K562 (cell line): ENCODE measurements around the gene ST7. TPM values are rescaled to one million over a fixed set of nuclear protein-coding genes. Genes with fewer than 3 reads are reported as not detected.

Experiments
- ATAC-seq: fragments of 200-7000 bp; cut with Tn5 transposase; 3 replicates; pipeline ENCODE4 v1.9.1; 2020; ENCODE audit warnings: moderate library complexity
- BruUV-seq: library from RNA; stranded (reverse); fragments of 400-500 nt; replicated peaks from 2 replicates; lab custom pipeline; 2021; lab: Mats Ljungman, UMichigan
- CTCF ChIA-PET: fragments of 300-600 bp; formaldehyde crosslinking; extraction: SDS; loops from one replicate; lab custom pipeline; 2021; ENCODE audit warnings: low intra/inter-chr PET ratio; lab: Yijun Ruan, JAX
- POLR2A ChIA-PET: fragments of 300-600, 350-650 bp; sonication (Branson Sonifier 250); formaldehyde crosslinking; extraction: SDS; loops from one replicate; lab custom pipeline; 2021; ENCODE audit warnings: antibody characterized with exemption, inconsistent platforms; lab: Yijun Ruan, JAX
- DNase-seq, 4 experiments: peaks; one replicate each; pipeline versions ENCODE4 v3.0.0 to v3.0.0-alpha.2; 2011 to 2018; ENCODE audit warnings: low spot score in 3 of 4, mixed read lengths in 3 of 4; ENCODE audit errors: extremely low read depth in 1 of 4
- FAIRE-seq: peaks from 2 replicates; lab custom pipeline; 2011; peaks lifted over from hg19 to GRCh38; lab: Jason Lieb, UNC
- H2AFZ ChIP-seq: 2 replicates; pipeline ENCODE4 v1.6.0; 2011; ENCODE audit warnings: low read depth, low read length, control low read depth, inconsistent platforms
- H3K27ac ChIP-seq: fragments of 200-600 bp; 3 replicates; pipeline ENCODE4 v1.8.0; 2011; ENCODE audit warnings: low read depth, mild to moderate bottlenecking, control low read depth, inconsistent platforms, low read length, moderate library complexity, mixed read lengths; ENCODE audit errors: extremely low read depth
- H3K27me3 ChIP-seq, 2 experiments: fragments of 300-600 bp in 1 of 2; 2 replicates in 1 of 2; 3 replicates in 1 of 2; pipeline versions ENCODE4 v1.6.0 to v1.8.0; 2011; ENCODE audit warnings: inconsistent platforms in 2 of 2, low read length in 2 of 2, mild to moderate bottlenecking in 1 of 2, mixed read lengths in 1 of 2, moderate library complexity in 1 of 2; ENCODE audit not compliant: control insufficient read depth in 2 of 2, insufficient read depth in 2 of 2
- H3K36me3 ChIP-seq: fragments of 300-600 bp; 3 replicates; pipeline ENCODE4 v1.8.0; 2011; ENCODE audit warnings: mild to moderate bottlenecking, low read length, inconsistent platforms; ENCODE audit not compliant: control insufficient read depth, insufficient read depth
- H3K4me1 ChIP-seq, 2 experiments: fragments of 200-600 bp in 1 of 2; replicated peaks in 1 of 2; 2 replicates in 1 of 2; 3 replicates in 1 of 2; pipeline versions ENCODE4 v1.5.1 to v1.8.0; 2011; ENCODE audit warnings: inconsistent platforms in 2 of 2, low read length in 2 of 2, mild to moderate bottlenecking in 1 of 2, mixed read lengths in 1 of 2, moderate library complexity in 1 of 2; ENCODE audit not compliant: control insufficient read depth in 2 of 2, insufficient read depth in 2 of 2
- H3K4me2 ChIP-seq: 2 replicates; pipeline ENCODE4 v1.6.1; 2011; ENCODE audit warnings: low read length, control low read depth, inconsistent platforms, mixed read lengths; ENCODE audit not compliant: insufficient read depth
- H3K4me3 ChIP-seq: fragments of 200-600 bp; sonication (generic), shearing (Covaris generic); 2 replicates; pipeline ENCODE4 v1.5.1; 2016; ENCODE audit warnings: control low read depth, inconsistent platforms
- H3K79me2 ChIP-seq: fragments of 200-600 bp; 3 replicates; pipeline ENCODE4 v1.8.0; 2011; ENCODE audit warnings: low read length, inconsistent platforms; ENCODE audit not compliant: control insufficient read depth, insufficient read depth
- H3K9ac ChIP-seq, 2 experiments: 2 replicates each; pipeline versions ENCODE4 v1.6.0 to v1.6.1; 2011; ENCODE audit warnings: low read depth in 2 of 2, low read length in 2 of 2, control low read depth in 1 of 2, inconsistent platforms in 1 of 2, mild to moderate bottlenecking in 1 of 2, mixed read lengths in 1 of 2; ENCODE audit not compliant: insufficient read depth in 1 of 2
- H3K9me1 ChIP-seq: one replicate; pipeline ENCODE4 v1.6.0; 2011; ENCODE audit warnings: inconsistent platforms, mild to moderate bottlenecking, low read length, moderate library complexity; ENCODE audit not compliant: control insufficient read depth, insufficient read depth
- H3K9me3 ChIP-seq: replicated peaks from 2 replicates; pipeline ENCODE4 v1.5.1; 2011; ENCODE audit warnings: low read depth, low read length, inconsistent platforms; ENCODE audit not compliant: control insufficient read depth, insufficient read depth
- H4K20me1 ChIP-seq: replicated peaks from 2 replicates; pipeline ENCODE4 v1.6.1; 2011; ENCODE audit warnings: low read length, inconsistent platforms, mixed read lengths; ENCODE audit not compliant: control insufficient read depth, insufficient read depth
- BHLHE40 ChIP-seq: IDR thresholded peaks from 2 replicates; pipeline ENCODE4 v1.6.1; 2011; ENCODE audit warnings: low read length, improper control_type of control experiment
- CBX1 ChIP-seq: sonication (generic); IDR thresholded peaks from 2 replicates; pipeline ENCODE4 v1.6.1; 2016; ENCODE audit warnings: antibody characterized with exemption, low read depth, mild to moderate bottlenecking
- CHD1 ChIP-seq: fragments of 200-600 bp; sonication (generic); IDR thresholded peaks from one replicate; pipeline ENCODE4 v1.6.1; 2012; ENCODE audit warnings: mild to moderate bottlenecking, moderate library complexity, low read length, inconsistent platforms
- DNMT1 ChIP-seq: fragments of 450-650 bp; IDR thresholded peaks from 2 replicates; pipeline ENCODE4 v1.6.1; 2016; ENCODE audit warnings: antibody characterized with exemption, mild to moderate bottlenecking
- EP300 ChIP-seq: IDR thresholded peaks from 2 replicates; pipeline ENCODE4 v1.6.1; 2012; ENCODE audit warnings: low read length, improper control_type of control experiment
- HSF4 ChIP-seq: fragments of 250-450 bp; sonication (Bioruptor Pico); IDR thresholded peaks from 2 replicates; pipeline ENCODE4 v2.1.2; 2022; ENCODE audit warnings: mild to moderate bottlenecking, moderate library complexity, borderline replicate concordance
- MED1 ChIP-seq: sonication (generic); formaldehyde crosslinking; IDR thresholded peaks from 2 replicates; pipeline ENCODE4 v1.8.1; 2023; ENCODE audit warnings: missing genetic modification reagents, borderline replicate concordance
- NFATC3 ChIP-seq: fragments of 450-650 bp; IDR thresholded peaks from 2 replicates; pipeline ENCODE4 v1.6.1; 2017; ENCODE audit warnings: mild to moderate bottlenecking
- NFXL1 ChIP-seq: fragments of 450-650 bp; formaldehyde crosslinking; IDR thresholded peaks from 2 replicates; pipeline ENCODE4 v1.4.0; 2021; ENCODE audit warnings: mild to moderate bottlenecking
- NR3C1 ChIP-seq: sonication (generic); formaldehyde crosslinking; IDR thresholded peaks from 2 replicates; pipeline ENCODE4 v1.8.1; 2022; ENCODE audit warnings: missing genetic modification reagents
- NUFIP1 ChIP-seq: fragments of 450-650 bp; IDR thresholded peaks from 2 replicates; pipeline ENCODE4 v1.6.1; 2018; ENCODE audit not compliant: partially characterized antibody
- PREB ChIP-seq: sonication (generic); formaldehyde crosslinking; IDR thresholded peaks from 2 replicates; pipeline ENCODE4 v1.8.1; 2023; ENCODE audit warnings: mild to moderate bottlenecking, missing genetic modification reagents
- RBM14 ChIP-seq: fragments of 200-400 bp; formaldehyde crosslinking; IDR thresholded peaks from 2 replicates; pipeline ENCODE4 v1.6.1; 2018; ENCODE audit warnings: low read depth, mild to moderate bottlenecking, low read length, moderate library complexity, borderline replicate concordance; ENCODE audit not compliant: insufficient read depth
- STAT5B ChIP-seq: fragments of 250-450 bp; sonication (Bioruptor Pico); IDR thresholded peaks from 2 replicates; pipeline ENCODE4 v1.8.0; 2021; ENCODE audit warnings: mild to moderate bottlenecking, inconsistent platforms
- ZFP30 ChIP-seq: fragments of 250-450 bp; sonication (Bioruptor Pico); IDR thresholded peaks from 2 replicates; pipeline ENCODE4 v1.8.0; 2022; ENCODE audit warnings: moderate library complexity, mild to moderate bottlenecking, inconsistent platforms, borderline replicate concordance
- ZNF511 ChIP-seq: sonication (generic); formaldehyde crosslinking; IDR thresholded peaks from 2 replicates; pipeline ENCODE4 v1.8.0; 2022; ENCODE audit warnings: mild to moderate bottlenecking, missing genetic modification reagents
- WGBS: fragments of 100-300 bp; shearing (Covaris generic); methylation state at CpG from one replicate; pipeline ENCODE4 v1.1.6; 2016; ENCODE audit warnings: low coverage, mixed read lengths; ENCODE audit not compliant: insufficient coverage; ENCODE audit errors: missing lambda C conversion rate; 5-methylcytosine and 5-hydroxymethylcytosine counted together
- in situ Hi-C: fragments of 300-500 bp; cut with MboI; formaldehyde crosslinking; loops from 4 replicates; pipeline ENCODE4 v1.15.0; 2018; ENCODE audit warnings: inconsistent platforms, mixed read lengths
- intact Hi-C: fragments of 100-400 bp; cut with micrococcal nuclease; formaldehyde crosslinking; loops from 2 replicates; pipeline ENCODE4 v1.14.2; 2022
- polyA plus RNA-seq, 8 experiments: library from polyadenylated mRNA; depleted of rRNA in 4 of 8; stranded (reverse) in 5 of 8; unstranded in 3 of 8; fragments of >200 nt; fragmentation: Nextera tagmentation in 2 of 8; fragmentation: Illumina TruSeq in 1 of 8; extraction: Ambion mirVana in 2 of 8; extraction: Trizol in 1 of 8; gene quantifications; 2 replicates each; pipeline versions ENCODE4 v1.2.1 to v1.2.3, GENCODE V29; 2011 to 2014; ENCODE audit warnings: inconsistent platforms in 1 of 8, missing spikeins in 1 of 8
- total RNA-seq, 7 experiments: library from RNA; depleted of rRNA in 6 of 7; stranded (reverse); fragments of >200 nt in 6 of 7; fragmentation: Illumina TruSeq in 2 of 7; extraction: Trizol in 2 of 7; gene quantifications; 2 replicates each; pipeline versions ENCODE4 v1.2.1 to v1.2.3, GENCODE V29; 2011 to 2021; ENCODE audit warnings: low replicate concordance in 1 of 7

ST7 gene
- total and polyA plus RNA-seq, 9 of the 15 experiments (the other 6 are each of a cell fraction or from before 2014, with no cell fraction given), result 23.9 to 56.3 (median 36.9) TPM

- Histone ChIP-seq H3K27ac (no peak overlapping the region), H3K79me2 (no peaks in the 10 kb centered on the region), H3K4me2 (no peak overlapping the region), H3K4me3 (no peak overlapping the region), H3K4me1 (no peaks in the 10 kb centered on the region), H3K36me3 (peaks cover 84% of the 10 kb centered on the region), H3K27me3 (no peaks in the 10 kb centered on the region), H3K9me3 (no peaks in the 10 kb centered on the region), H2AFZ (no peak overlapping the region), H3K9ac (no peak overlapping the region), H4K20me1 (no peaks in the 10 kb centered on the region), H3K9me1 (no peaks in the 10 kb centered on the region)
- WGBS, result 100% methylated on average over 1 of the region's 1 CpG
- in situ Hi-C loops (no loop called here), intact Hi-C loops (no loop called here)
- TF ChIP-seq BHLHE40 (no peak), RBM14 (no peak), ZFP30 (CRISPR knock-in tag) (no peak), CHD1 (no peak)
- CTCF ChIA-PET, result no interaction called here
- FAIRE-seq, result no peak
- DNase-seq, result no peak
- POLR2A ChIA-PET, result interaction anchor here (0.7 to 1.1 kb wide), 3 partner anchors 17 to 58 kb away, joined by 3 to 4 read pairs (median 4); no protein-coding TSS in a partner anchor
- BruUV-seq, result no TSS peak
- no peak for ATAC-seq
Measured at GRCh38 chr7:116911801-116912200, 41.5 kb upstream of the ST7 start.

- intact Hi-C loops, result no loop called here
- no peaks in the 10 kb centered on the region for H3K27me3 ChIP-seq
- H3K4me3 ChIP-seq, result no peak overlapping the region
- no peaks in the 10 kb centered on the region for H3K79me2 ChIP-seq
- POLR2A ChIA-PET, result interaction anchor here (0.7 kb wide), 1 partner anchor 58 kb away, joined by 3 read pairs; no protein-coding TSS in a partner anchor
- H3K9ac ChIP-seq, result no peak overlapping the region
- H2AFZ ChIP-seq, result no peak overlapping the region
- peaks cover 83% of the 10 kb centered on the region for H3K36me3 ChIP-seq
- WGBS, result 100% methylated on average over 1 of the region's 1 CpG
- CTCF ChIA-PET, result no interaction called here
- no TSS peak for BruUV-seq
- in situ Hi-C loops, result no loop called here
- H3K27ac ChIP-seq, result no peak overlapping the region
- no peak for DNase-seq
- no peaks in the 10 kb centered on the region for H3K9me1 ChIP-seq
- no peaks in the 10 kb centered on the region for H3K9me3 ChIP-seq
- no peak for ATAC-seq
- H3K4me2 ChIP-seq, result no peak overlapping the region
- no peaks in the 10 kb centered on the region for H4K20me1 ChIP-seq
- no peak for FAIRE-seq
- H3K4me1 ChIP-seq, result no peaks in the 10 kb centered on the region
- TF ChIP-seq NFXL1 (CRISPR knock-in tag) (no peak), CBX1 (no peak), MED1 (CRISPR knock-in tag) (no peak), NFATC3 (no peak), EP300 (no peak), STAT5B (no peak), ZNF511 (CRISPR knock-in tag) (no peak), PREB (no peak), NUFIP1 (no peak), HSF4 (CRISPR knock-in tag) (no peak), NR3C1 (no peak), DNMT1 (no peak)
Measured at GRCh38 chr7:116912269-116912909, 40.9 kb upstream of the ST7 start.
